Measurements from ENCODE around the gene ZNRF2.

ZNRF2 gene

GRCh38 chr7:30330134-30331111, 46.0 kb downstream of the ZNRF2 start:
- DNase-seq (ENCODE audit: low read depth): peak; percentile 58
- TF ChIP-seq, protein P1, sequence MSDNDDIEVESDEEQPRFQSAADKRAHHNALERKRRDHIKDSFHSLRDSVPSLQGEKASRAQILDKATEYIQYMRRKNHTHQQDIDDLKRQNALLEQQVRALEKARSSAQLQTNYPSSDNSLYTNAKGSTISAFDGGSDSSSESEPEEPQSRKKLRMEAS (IDR thresholded peaks at IDR 0.05; ENCODE audit: low read depth, low read length): no peak
- no peak for TF ChIP-seq MYC (IDR thresholded peaks at IDR 0.05; ENCODE audit: low read depth, low read length)
- no peak overlapping the region for H3K4me3 ChIP-seq (ENCODE audit: low read depth, low read length)

DNA sequence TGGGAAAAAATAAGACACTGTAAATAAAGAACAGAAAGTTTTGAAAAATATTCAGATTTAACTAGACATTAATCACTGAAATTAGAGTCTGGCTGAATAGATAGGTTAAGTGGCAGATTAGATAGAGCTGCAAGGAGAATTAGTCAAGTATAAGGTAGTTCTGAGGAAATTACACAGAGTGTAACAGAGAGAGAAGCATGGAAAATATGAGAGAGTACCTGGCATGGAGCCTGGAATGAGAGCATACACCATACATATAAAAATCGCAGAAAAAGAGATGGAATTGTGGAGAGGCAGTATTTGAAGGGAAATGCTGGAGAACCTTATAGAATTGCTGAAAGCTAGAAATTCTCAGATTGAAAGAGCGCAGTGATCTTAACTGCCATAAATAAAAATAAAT, 46.9 kb downstream of the ZNRF2 start:
- no peak for DNase-seq (ENCODE audit: low read depth)
- TF ChIP-seq, protein P2, sequence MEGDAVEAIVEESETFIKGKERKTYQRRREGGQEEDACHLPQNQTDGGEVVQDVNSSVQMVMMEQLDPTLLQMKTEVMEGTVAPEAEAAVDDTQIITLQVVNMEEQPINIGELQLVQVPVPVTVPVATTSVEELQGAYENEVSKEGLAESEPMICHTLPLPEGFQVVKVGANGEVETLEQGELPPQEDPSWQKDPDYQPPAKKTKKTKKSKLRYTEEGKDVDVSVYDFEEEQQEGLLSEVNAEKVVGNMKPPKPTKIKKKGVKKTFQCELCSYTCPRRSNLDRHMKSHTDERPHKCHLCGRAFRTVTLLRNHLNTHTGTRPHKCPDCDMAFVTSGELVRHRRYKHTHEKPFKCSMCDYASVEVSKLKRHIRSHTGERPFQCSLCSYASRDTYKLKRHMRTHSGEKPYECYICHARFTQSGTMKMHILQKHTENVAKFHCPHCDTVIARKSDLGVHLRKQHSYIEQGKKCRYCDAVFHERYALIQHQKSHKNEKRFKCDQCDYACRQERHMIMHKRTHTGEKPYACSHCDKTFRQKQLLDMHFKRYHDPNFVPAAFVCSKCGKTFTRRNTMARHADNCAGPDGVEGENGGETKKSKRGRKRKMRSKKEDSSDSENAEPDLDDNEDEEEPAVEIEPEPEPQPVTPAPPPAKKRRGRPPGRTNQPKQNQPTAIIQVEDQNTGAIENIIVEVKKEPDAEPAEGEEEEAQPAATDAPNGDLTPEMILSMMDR (IDR thresholded peaks at IDR 0.05; ENCODE audit: low read depth, low read length): no peak
- TF ChIP-seq, protein P1 (IDR thresholded peaks at IDR 0.05; ENCODE audit: low read depth, low read length): no peak
- no peak for TF ChIP-seq POLR2A (IDR thresholded peaks at IDR 0.05; ENCODE audit: extremely low read depth, insufficient read length)
- TF ChIP-seq MYC (IDR thresholded peaks at IDR 0.05; ENCODE audit: low read depth, low read length): no peak
- no peak overlapping the region for H3K4me3 ChIP-seq (ENCODE audit: low read depth, low read length)

GRCh38 chr7:30332549-30332948, 48.2 kb downstream of the ZNRF2 start:
- TF ChIP-seq MYC (IDR thresholded peaks at IDR 0.05; ENCODE audit: low read depth, low read length) (no peak), POLR2A (IDR thresholded peaks at IDR 0.05; ENCODE audit: extremely low read depth, insufficient read length) (no peak)
- TF ChIP-seq, protein P2 (IDR thresholded peaks at IDR 0.05; ENCODE audit: low read depth, low read length): no peak
- TF ChIP-seq, protein P1 (IDR thresholded peaks at IDR 0.05; ENCODE audit: low read depth, low read length): no peak
- DNase-seq (ENCODE audit: low read depth): no peak
- no peak overlapping the region for H3K4me3 ChIP-seq (ENCODE audit: low read depth, low read length)

GRCh38 chr7:30335763-30336487, 51.5 kb downstream of the ZNRF2 start:
- no peak for DNase-seq (ENCODE audit: low read depth)
- TF ChIP-seq, protein P1 (IDR thresholded peaks at IDR 0.05; ENCODE audit: low read depth, low read length): no peak
- TF ChIP-seq POLR2A (IDR thresholded peaks at IDR 0.05; ENCODE audit: extremely low read depth, insufficient read length) (no peak), MYC (IDR thresholded peaks at IDR 0.05; ENCODE audit: low read depth, low read length) (no peak)
- TF ChIP-seq, protein P2 (IDR thresholded peaks at IDR 0.05; ENCODE audit: low read depth, low read length): no peak

DNA sequence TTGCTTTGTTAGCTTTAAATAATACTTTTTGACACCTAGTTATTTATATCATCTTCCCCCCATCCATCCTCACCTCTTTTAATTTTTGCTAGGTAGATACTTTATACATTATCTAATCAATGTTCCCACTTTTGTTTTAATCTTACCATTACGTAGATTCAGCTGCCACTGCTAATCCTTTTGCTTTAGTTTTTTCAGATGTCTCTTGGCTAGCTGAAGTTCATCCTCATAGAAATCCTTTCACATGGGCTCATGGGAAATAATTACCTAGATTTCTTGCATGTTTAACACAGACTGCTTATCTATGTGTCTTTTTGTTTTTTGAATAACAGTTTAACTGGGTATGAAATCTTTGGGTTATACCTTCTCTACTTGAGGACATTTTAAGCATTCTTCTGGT, 60.1 kb downstream of the ZNRF2 start:
- DNase-seq (ENCODE audit: low read depth): no peak
- TF ChIP-seq POLR2A (IDR thresholded peaks at IDR 0.05; ENCODE audit: extremely low read depth, insufficient read length) (no peak), MYC (IDR thresholded peaks at IDR 0.05; ENCODE audit: low read depth, low read length) (no peak)
- TF ChIP-seq, protein P1 (IDR thresholded peaks at IDR 0.05; ENCODE audit: low read depth, low read length): no peak
- TF ChIP-seq, protein P2 (IDR thresholded peaks at IDR 0.05; ENCODE audit: low read depth, low read length): no peak
- no peak overlapping the region for H3K4me3 ChIP-seq (ENCODE audit: low read depth, low read length)

More at GRCh38 chr7:30335763-30336487, 51.5 kb downstream of the ZNRF2 start:
- no peak overlapping the region for H3K4me3 ChIP-seq (ENCODE audit: low read depth, low read length)
